GM12878 (cell line): ENCODE results near the gene TP73. TPM values are rescaled to one million over a fixed set of nuclear protein-coding genes. Genes with fewer than 3 reads are reported as not detected.

Source experiments
- ELK1 ChIP-seq: IDR thresholded peaks from 2 replicates; pipeline ENCODE4 v1.6.1; 2012; ENCODE audit warnings: low read depth, low read length, improper control_type of control experiment
- REST ChIP-seq: IDR thresholded peaks from 2 replicates; pipeline ENCODE4 v1.6.1; 2012; ENCODE audit warnings: mild to moderate bottlenecking, low read depth, low read length
- SIN3A ChIP-seq: IDR thresholded peaks from 2 replicates; pipeline ENCODE4 v1.6.1; 2012; ENCODE audit warnings: low read depth, low read length, improper control_type of control experiment
- USF2 ChIP-seq: IDR thresholded peaks from 2 replicates; pipeline ENCODE4 v1.6.1; 2011; ENCODE audit warnings: low read depth, low read length, improper control_type of control experiment, borderline replicate concordance
- polyA plus RNA-seq, 11 experiments: library from polyadenylated mRNA; depleted of rRNA in 4 of 11; unstranded in 6 of 11; stranded (reverse) in 5 of 11; fragments of >200 nt; fragmentation: Nextera tagmentation in 4 of 11; fragmentation: Illumina TruSeq in 1 of 11; extraction: Ambion mirVana in 4 of 11; extraction: Trizol in 1 of 11; gene quantifications; 1 replicate in 1 of 11; 2 replicates in 10 of 11; pipeline versions ENCODE4 v1.2.1 to v1.2.3, GENCODE V29; 2011 to 2016; ENCODE audit warnings: inconsistent platforms in 2 of 11, missing spikeins in 2 of 11, low read depth in 1 of 11
- total RNA-seq, 4 experiments: library from RNA; depleted of rRNA in 3 of 4; stranded (reverse); fragments of >200 nt in 3 of 4; fragmentation: Illumina TruSeq in 1 of 4; extraction: Trizol in 1 of 4; gene quantifications; 2 replicates each; pipeline versions ENCODE4 v1.2.1 to v1.2.3, GENCODE V29; 2013 to 2021

Gene TP73
- total and polyA plus RNA-seq, 10 of the 15 experiments (the other 5 are each of a cell fraction or from before 2014, with no cell fraction given): 0.08 to 54.2 (median 14.9) TPM

GRCh38 chr1:3610527-3611169, 41.7 kb upstream of the TP73 start (continued):
- TF ChIP-seq ELK1 (no peak), SIN3A (no peak), USF2 (no peak), REST (no peak)
